ENCODE measurements around the gene IFT27. TPM values are rescaled to one million over a fixed set of nuclear protein-coding genes. Genes with fewer than 3 reads are reported as not detected.

The IFT27 gene
- total and polyA plus RNA-seq, 8 donors, result 11.7 to 23.8 (median 15.4) TPM

DNA sequence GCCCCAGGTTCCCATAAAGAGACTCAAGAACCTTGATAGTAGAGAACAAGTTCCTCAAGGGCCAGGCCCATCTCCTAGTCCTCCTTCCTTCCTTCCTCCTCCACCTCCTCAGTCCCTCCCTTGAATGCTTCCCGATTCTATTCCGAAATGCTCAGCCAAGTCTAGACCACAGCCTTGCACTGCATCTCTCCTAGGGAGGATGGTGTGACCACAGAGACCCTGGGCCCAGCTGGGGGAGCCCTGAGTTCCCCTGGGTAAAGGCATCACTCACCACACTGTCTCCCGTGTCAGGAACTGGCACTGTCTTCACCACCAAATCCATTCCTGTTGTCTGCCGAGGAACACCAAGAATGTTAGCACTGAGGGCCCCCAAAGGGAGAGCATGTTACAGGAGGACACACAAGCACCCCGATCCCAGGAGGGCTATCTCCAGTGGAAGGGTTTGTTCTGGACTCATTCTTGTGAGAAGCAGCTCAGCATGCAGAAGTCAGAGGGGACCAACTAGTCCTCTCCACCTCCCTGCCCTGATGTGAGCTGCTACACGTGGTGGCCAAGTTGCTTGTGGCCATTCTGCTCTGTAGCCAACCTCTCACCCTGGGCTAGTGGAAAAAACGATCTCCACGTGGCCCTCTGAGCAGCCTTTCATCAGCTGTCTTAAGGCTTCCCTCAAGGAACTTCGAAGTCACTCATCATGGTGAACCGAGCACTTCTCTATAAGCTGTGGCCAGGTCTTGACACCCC is 8.7 kb downstream of the IFT27 start:
- Histone ChIP-seq H3K27ac (no peak overlapping the region), H3K9me3 (no peaks in the 10 kb centered on the region), H3K27me3 (no peaks in the 10 kb centered on the region), H3K4me1 (no peaks in the 10 kb centered on the region), H3K4me3 (no peak overlapping the region), H3K36me3 (peaks cover 0 to 11% (median 0%) of the 10 kb centered on the region in 3 donors)
- FAIRE-seq (no peak), DNase-seq (peak in 1 of 6 donors; percentile 7), ATAC-seq (no peak)
- intact Hi-C loops (cut with DNase I), result loop anchor here in 2 of 3 donors (10.0 kb wide), 2 partner anchors 212 to 222 kb away; no protein-coding TSS in a partner anchor
- 86 to 88% methylated on average over 10 of the region's 10 CpGs for WGBS, 2 donors
- TF ChIP-seq, protein P1, sequence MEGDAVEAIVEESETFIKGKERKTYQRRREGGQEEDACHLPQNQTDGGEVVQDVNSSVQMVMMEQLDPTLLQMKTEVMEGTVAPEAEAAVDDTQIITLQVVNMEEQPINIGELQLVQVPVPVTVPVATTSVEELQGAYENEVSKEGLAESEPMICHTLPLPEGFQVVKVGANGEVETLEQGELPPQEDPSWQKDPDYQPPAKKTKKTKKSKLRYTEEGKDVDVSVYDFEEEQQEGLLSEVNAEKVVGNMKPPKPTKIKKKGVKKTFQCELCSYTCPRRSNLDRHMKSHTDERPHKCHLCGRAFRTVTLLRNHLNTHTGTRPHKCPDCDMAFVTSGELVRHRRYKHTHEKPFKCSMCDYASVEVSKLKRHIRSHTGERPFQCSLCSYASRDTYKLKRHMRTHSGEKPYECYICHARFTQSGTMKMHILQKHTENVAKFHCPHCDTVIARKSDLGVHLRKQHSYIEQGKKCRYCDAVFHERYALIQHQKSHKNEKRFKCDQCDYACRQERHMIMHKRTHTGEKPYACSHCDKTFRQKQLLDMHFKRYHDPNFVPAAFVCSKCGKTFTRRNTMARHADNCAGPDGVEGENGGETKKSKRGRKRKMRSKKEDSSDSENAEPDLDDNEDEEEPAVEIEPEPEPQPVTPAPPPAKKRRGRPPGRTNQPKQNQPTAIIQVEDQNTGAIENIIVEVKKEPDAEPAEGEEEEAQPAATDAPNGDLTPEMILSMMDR (IDR thresholded peaks at IDR 0.05), result no peak

DNA sequence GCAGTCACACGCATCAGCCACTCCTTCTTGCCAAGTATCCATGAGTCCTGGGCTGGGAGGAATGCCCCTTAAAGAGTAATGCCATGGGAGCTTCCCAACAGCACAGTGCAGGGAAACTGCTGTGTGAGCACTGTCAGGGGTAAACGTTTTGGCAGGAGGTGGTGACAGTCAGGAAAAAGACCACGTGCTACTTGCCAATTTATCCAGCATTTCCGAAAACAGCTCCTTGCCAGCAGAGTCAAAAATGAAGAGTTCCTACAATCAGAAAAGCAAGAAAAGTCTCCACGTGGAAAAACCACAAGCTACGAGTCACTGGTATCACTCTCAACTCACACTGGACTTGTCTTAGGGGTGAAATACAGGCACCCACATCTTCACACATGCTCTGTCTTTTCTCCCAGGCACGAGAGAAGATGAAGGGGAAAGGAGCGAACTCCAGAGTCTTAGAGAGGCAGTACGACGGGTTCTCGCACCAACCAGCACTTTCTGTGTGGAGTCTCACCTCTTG is 9.9 kb downstream of the IFT27 start:
- ATAC-seq, result no peak
- 81 to 87% methylated on average over 11 of the region's 11 CpGs for WGBS, 2 donors
- H3K27ac ChIP-seq, result no peak overlapping the region
- H3K9me3 ChIP-seq, result no peaks in the 10 kb centered on the region
- intact Hi-C loops (cut with DNase I), result loop anchor here in 2 of 3 donors (10.0 kb wide), 2 partner anchors 211 to 221 kb away; no protein-coding TSS in a partner anchor
- TF ChIP-seq, protein P1 (IDR thresholded peaks at IDR 0.05), result no peak
- H3K4me1 ChIP-seq, result peaks cover 0 to 6% (median 5%) of the 10 kb centered on the region in 3 donors
- DNase-seq, result no peak
- H3K4me3 ChIP-seq, result no peak overlapping the region
- H3K27me3 ChIP-seq, result no peaks in the 10 kb centered on the region
- FAIRE-seq, result no peak
- peaks cover 0 to 11% (median 0%) of the 10 kb centered on the region in 3 donors for H3K36me3 ChIP-seq

DNA sequence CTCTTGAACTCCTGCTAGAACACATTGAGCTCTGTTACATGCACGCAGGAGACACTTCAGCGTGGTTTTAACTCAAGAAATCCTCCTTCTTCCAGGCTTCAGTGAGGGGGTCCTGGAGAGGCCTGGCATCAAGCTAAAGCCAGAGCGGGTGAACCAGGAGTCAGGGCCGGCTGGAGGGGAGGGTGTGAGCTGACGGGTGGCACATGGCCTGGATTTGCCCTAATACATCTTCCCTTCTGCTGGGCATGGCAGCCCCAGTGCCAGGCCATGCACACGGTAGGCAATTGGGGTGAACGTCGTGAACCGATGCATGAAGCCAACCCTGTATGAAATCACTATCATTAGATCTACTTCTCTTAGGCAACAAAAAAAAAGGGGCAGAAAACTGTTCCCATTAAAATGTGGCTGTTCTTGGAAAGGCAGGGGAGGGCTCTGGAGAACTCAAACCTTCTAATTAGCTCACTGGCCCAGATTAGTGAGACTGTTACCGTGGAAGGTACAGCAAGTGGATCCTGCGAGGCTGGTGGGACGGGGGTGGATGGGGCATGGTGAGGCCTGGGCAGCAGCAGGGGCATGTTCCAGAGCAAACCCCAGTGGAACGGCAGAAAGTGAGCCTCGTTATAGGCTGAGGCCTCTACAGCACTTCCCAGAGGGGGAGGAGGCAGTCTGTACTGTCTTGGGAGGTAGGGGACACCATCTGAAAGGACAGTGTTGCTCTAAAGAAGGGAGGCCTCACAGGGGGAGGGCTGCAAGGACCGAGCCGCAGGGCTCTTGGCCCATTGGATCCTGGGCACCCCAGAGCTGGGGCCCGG is 10.6 kb downstream of the IFT27 start:
- H3K27me3 ChIP-seq, result no peaks in the 10 kb centered on the region
- H3K9me3 ChIP-seq, result no peaks in the 10 kb centered on the region
- H3K4me3 ChIP-seq, result no peak overlapping the region
- DNase-seq (peak in 1 of 6 donors; percentile 35), ATAC-seq (no peak), FAIRE-seq (no peak)
- TF ChIP-seq, protein P1 (IDR thresholded peaks at IDR 0.05), result no peak
- H3K36me3 ChIP-seq, result peaks cover 0 to 11% (median 0%) of the 10 kb centered on the region in 3 donors
- peaks cover 0 to 6% (median 5%) of the 10 kb centered on the region in 3 donors for H3K4me1 ChIP-seq
- WGBS, 2 donors, result 92% methylated on average over 17 of the region's 17 CpGs
- H3K27ac ChIP-seq, result no peak overlapping the region
- intact Hi-C loops (cut with DNase I), result loop anchor here in 2 of 3 donors (10.0 kb wide), 2 partner anchors 211 to 221 kb away; no protein-coding TSS in a partner anchor

DNA sequence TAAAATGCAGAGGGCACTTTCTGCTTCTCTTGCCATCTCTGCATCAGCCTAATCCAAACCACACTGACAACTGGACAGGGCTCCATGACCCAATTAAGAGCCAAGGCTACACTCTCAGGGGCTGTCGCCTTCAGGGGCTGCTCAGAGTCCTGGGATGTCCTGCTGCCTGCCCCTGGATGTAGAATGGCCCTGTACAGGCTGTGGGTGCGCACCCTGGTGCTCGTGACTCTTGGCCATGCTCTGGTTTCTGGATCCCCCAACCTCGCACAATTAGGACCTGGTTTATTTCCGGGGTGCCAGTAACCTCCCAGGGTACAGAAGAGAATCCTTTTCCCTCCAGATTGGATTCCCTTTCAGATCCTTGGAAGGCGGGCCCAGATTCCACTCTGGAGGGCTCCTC is 11.3 kb downstream of the IFT27 start:
- TF ChIP-seq, protein P1 (IDR thresholded peaks at IDR 0.05), result no peak
- H3K36me3 ChIP-seq, result peaks cover 0 to 11% (median 0%) of the 10 kb centered on the region in 3 donors
- no peaks in the 10 kb centered on the region for H3K9me3 ChIP-seq
- ATAC-seq (no peak), DNase-seq (peak in 1 of 6 donors; percentile 20), FAIRE-seq (no peak)
- intact Hi-C loops (cut with DNase I), result loop anchor here in 2 of 3 donors (10.0 kb wide), 2 partner anchors 210 to 220 kb away; no protein-coding TSS in a partner anchor
- H3K27me3 ChIP-seq, result no peaks in the 10 kb centered on the region
- 92 to 97% methylated on average over 6 of the region's 6 CpGs for WGBS, 2 donors
- no peak overlapping the region for H3K27ac ChIP-seq
- peaks cover 0 to 6% (median 5%) of the 10 kb centered on the region in 3 donors for H3K4me1 ChIP-seq
- no peak overlapping the region for H3K4me3 ChIP-seq

Measured in pancreas (tissue), 10 donors.